Measurements from ENCODE around the gene ADGRG6.

ADGRG6 gene

DNA sequence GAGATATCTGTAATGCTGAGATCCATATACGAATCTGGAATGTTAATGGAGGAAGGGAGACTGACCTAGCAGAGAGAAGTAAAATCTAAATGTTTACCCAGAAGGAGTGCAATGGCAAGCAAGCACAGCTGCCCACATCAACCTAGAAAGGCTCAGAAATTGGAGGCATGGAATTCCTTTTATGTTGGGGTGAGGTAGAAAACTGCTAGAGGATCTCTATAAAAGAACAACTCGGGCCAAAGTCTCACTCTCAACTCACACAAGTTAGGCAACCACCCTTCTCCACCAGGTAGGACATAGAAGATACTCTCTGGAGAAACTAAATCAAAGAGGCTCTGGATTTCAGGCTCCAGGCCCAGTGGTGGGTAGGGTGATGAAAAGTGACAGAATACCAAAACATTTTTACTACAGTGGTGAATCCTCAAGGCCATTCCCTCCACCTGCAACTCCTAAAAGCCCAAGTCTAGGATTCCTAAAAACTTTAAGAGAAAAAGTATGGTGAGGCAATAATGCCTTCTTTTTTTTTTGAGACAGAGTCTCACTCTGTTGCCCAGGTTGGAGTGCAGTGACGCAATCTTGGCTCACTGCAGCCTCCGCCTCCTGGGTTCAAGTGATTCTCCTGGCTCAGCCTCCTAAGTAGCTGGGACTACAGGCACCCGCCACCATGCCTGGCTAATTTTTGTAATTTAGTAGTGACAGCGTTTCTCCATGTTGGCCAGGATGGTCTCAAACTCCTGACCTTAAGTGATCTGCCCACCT is 9.5 kb upstream of the ADGRG6 start:
- no peak for DNase-seq

- no peak for DNase-seq
These were observed 8.7 kb upstream of the ADGRG6 start for GRCh38 chr6:142293121-142293520.

DNA sequence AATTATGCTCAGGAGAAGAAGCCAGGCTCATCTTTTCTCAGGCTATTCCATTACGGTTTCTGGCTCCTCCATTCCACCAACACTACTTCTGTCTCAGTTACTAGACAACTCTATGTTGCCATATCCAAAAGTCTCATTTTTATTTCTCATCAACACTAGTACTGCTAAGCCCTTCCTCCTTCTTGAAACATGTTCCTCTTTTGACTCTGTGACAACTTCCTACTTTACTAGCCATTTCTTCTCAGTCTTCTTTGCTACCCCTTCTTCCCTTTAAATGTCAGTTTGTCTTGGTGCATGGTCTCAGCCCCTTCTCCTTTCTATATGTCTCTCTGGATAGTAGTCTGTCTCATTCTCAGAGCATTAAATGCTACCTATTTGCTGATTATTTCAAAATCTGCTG is 7.1 kb upstream of the ADGRG6 start:
- no peak for DNase-seq

DNA sequence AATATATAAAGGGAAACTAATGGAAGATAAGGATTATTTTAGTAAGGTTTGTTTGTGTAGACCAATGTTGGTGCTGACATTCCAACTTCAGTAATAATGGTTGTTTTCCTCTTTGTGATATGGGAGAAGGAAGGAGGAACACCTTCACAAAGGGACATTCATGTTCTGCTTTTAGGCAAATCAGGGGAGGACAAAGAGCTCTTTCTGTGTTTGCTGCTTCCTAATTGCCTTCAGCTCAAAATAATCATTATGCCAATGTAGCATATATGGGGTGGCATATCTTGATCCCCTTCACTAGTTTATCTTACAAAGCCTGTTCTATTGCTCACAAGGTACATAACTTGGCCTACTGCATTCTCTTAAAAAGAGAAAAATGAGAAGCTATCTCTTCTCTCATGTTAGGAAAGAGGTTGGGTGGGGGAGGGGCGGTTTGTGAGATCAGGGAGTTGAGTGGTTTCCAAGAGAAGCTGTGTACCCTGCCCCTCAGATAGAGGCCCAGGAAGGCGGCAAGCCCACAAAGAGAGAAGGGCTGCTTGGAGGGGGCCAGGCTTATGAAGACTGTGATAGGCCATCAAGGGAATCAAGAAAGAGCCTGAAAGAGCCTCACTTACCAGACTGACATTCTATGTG is 4.7 kb upstream of the ADGRG6 start:
- DNase-seq: no peak

GRCh38 chr6:142297605-142297995 is 4.2 kb upstream of the ADGRG6 start:
- DNase-seq: no peak

GRCh38 chr6:142297996-142298753 is 3.6 kb upstream of the ADGRG6 start:
- DNase-seq: no peak

DNA sequence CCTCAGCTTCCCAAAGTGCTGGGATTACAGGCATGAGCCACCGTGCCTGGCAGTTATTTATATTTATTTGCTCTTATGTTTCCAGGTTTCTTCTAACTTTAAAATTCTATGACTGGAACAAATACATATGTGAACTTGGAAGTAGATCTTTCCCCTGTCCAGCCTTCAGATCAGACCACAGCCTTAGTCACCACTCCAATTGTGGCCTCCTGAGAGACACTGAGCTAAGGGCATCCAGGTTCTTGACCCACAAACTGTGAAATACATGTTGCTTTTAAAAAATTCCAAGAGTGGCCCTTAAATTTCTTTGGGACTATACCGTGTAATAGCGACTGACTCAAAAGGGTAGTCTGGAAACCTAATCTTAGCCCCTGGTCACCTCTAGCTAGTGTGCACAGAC is 1.5 kb upstream of the ADGRG6 start:
- DNase-seq: no peak

DNA sequence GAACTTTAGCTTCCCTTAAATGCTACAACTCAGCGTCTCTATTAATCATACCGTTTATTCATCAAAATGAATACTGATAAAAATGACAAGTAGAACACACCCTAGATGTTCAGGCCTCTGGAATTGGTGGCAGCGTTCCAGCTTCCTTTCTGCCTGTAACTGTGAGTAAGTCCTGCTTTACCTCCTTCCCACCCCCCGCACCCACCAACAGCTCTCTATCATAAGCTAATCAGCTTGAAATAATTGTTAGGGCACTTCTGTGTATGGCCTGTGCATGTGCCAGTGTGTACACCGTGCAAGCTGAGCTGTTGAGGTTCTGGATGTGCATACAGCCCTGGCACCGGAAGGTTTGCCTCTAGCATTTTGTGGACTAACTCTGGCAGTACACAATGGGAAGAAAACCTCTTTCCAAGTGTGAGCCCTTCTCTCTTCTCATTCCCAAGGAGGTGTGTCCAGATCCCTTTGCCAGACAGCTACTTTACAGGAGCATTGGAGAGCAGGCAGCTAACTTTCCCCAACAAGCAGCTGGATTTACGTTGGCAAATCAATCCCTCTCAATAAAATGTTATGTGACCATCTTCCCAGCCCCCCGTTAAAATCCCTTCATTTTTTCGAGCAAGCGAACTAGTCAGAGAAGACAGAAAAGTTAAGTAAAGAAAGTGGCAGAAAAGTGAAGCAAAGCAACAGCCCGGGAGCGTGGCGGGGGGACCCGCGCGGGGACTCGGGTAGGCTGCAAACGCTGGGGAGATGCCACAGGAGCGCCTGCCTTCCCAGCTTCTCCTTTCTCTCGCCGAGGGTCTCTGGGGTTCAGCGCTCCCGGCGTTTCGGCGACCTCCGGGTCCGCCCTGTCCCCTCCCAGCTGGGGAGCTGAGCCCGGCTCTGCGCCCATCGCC is 803 bp upstream of the ADGRG6 start:
- peak in 1 of 2 experiments; percentile 5 for DNase-seq

DNA sequence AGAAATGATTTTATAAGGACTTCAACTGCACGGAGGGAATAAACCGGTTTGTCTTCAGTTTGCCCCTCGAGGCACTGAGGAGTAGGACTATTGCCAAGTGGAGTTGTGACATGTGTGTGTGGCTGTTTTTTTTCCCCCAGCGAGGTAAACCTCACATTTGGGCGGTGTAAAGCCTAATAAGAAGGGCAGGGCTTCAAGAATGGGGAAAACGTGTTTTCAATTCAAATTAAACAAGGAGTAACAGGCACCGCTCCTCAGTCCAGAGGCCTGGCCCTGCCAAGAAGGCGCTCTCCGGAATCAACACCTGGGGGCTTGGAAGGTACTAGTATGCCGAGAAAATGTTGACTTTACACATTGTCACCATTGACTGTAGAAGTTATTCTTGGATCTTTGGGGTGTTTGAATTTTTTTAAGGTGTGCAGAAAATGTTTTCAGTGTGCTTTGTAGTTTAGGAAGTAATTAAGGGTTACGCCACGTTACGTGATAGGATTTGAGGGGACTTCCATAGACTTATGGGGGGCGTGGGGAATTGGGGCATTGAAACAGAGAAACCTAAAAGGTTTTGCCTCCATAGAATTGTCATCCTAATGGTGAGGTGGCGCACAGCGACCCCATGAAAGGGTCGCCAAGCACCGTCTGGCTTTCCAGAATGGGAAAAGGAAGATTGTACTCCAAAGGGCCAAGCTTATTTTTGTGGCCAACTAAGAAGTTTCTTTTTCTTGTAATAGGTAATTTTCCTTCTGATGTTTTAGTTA is 791 bp downstream of the ADGRG6 start:
- no peak for DNase-seq

DNA sequence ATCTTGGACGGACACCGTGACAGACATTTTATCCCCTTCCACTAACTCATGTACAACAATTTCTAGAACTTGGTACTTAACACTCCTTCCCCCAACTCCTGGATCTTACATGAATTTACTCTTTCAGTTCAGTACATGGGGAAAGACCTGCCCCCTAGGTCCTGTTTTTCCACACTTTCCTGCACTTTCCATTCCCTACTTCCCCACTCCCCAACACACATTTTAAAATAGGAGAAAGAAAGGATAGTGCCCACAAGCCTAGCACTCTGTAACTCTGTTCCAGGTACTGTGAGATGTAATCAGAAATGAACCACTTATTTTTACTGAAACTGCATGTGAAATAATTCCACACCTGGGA is 1.3 kb downstream of the ADGRG6 start:
- DNase-seq: no peak

DNA sequence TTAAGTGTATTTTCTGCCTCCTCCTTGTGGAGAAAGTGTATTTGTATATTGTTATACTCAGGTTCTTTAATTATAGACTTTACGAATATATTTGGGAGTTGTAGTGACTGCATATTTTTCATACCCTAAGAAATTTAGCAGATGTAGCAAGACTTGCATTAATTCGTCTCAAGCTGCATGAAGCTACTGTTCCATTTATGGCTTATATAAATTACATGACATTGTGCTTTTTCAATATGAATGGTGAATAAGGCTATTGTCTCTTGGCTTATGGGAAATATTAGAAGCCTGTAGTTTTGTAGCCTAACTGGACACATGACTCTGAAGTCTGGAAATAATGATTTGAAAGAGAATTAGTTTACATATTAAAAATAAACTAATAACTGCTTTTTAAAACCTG is 2.4 kb downstream of the ADGRG6 start:
- DNase-seq: no peak

DNA sequence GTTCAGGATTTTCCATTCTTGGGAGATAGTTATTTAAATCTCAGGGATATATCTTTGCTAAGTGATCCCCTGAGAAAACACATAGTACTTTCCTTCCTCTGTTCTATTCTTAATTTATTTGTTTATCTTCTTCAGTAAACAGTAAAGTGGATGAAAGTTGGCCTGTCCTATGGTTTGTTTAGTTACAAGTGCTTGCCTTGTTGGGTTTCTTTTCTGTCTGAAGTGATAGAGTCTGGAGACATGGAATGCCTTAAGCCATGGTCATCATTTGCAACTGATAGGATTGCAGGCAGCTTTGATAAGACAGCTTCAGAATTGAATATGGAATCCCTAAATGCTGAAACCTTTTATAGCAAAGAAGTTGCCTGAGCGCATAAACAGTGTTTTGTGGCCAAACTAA is 4.9 kb downstream of the ADGRG6 start:
- DNase-seq: no peak

DNA sequence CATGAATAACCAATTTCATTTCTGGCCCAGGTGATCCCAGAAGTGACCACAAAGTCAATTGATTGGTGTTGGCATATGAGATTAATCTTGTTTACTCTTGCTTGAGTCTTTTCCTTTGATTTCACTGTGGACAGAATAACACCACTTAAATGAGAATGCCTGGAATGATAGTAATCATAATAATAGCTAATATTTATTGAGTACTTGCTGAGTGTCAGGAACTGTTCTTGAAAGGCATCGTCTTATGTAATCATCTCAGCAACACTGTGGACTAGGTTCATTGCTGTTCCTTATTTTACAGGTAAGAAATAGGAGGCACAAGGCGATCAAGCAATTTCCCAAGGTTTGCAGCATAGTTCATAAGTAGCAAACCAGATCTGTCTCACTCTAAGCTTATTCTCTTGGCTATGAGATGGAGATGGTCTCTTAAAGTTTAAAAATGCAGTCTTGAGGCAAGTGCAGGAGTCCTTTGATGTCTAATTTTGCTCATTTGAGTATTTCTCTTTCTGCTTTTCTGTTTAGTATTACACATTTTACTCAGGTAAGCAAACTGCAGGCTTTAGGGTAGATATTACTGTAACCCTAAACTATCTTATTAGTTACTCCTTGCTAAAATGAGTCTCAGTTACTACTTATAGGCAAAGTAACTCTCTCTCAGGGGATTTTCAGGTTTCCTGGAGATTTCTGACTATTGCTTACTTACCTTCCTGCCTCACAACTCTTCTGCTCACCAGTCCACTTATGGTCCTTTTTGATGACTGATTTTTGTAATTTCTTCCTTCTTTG is 6.3 kb downstream of the ADGRG6 start:
- no peak for DNase-seq

GRCh38 chr6:142309426-142309825 is 7.6 kb downstream of the ADGRG6 start:
- no peak for DNase-seq

- DNase-seq: no peak
These were observed 11.5 kb downstream of the ADGRG6 start for GRCh38 chr6:142313284-142313683.

GRCh38 chr6:142316791-142317368 is 15.1 kb downstream of the ADGRG6 start:
- no peak for DNase-seq

DNA sequence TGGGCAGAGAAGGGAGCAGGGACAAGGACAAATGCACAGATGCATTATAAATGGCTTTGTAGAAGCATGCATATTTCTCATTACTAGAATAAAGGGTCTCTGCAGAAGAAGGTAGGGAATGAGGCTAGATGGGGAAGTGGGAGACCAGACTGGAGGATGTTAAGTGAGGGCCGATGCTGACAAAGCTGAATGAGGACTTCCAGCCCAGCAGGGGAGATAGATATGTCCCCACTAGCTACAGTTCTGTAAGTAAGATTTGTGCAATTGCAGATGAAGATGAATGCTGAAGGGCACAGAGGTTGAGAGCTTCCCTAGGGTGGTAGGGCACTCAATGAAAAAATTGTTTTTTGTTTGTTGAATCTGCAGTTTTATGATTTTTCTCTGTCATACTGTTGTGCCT is 16.9 kb downstream of the ADGRG6 start:
- DNase-seq: no peak

GRCh38 chr6:142320366-142320765 is 18.6 kb downstream of the ADGRG6 start:
- DNase-seq: no peak

GRCh38 chr6:142321451-142321850 is 19.6 kb downstream of the ADGRG6 start:
- no peak for DNase-seq

DNA sequence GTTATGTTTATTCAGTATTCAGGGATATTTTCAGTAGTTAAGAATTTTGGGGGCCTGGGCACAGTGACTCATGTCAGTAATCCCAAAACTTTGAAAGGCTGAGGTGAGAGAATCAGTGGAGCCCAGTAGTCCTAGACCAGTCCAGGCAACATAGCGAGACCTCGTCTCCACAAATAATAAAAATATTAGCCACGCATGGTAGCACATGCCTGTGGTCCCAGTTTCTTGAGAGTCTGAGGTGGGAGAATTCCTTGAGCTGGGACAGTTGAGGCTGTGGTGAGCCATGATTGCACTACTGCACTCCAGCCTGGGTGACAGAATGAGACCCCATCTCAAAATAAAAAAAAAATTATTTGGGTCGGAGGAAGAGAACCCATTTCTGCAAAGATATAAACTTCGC is 20.3 kb downstream of the ADGRG6 start:
- DNase-seq: no peak

Data from stimulated activated CD4-positive, alpha-beta T cell treated with anti-CD3 and anti-CD28 coated beads, Interleukin-4, amount 100 ng/mL, for 4 hours (primary cell).